Breast epithelium (tissue), 3 donors: ENCODE measurements around the gene HOXD1.

Experiments used
- CTCF ChIP-seq, 3 donors: fragments of 450-650 bp; IDR thresholded peaks; one replicate each; pipeline ENCODE4 v1.5.1; 2016 to 2017; ENCODE audit warnings: antibody characterized with exemption in 3 of 3, mild to moderate bottlenecking in 3 of 3, moderate library complexity in 3 of 3
- POLR2A ChIP-seq: fragments of 450-650 bp; IDR thresholded peaks from one replicate; pipeline ENCODE4 v1.6.1; 2016; ENCODE audit warnings: antibody characterized with exemption, mild to moderate bottlenecking, moderate library complexity
- POLR2AphosphoS5 ChIP-seq, 3 donors: sonication (generic); formaldehyde crosslinking; IDR thresholded peaks; one replicate each; pipeline ENCODE4 v1.6.1; 2017; ENCODE audit warnings: antibody characterized with exemption in 3 of 3

- TF ChIP-seq CTCF (IDR thresholded peaks at IDR 0.05) (no peak), POLR2A (no peak), POLR2AphosphoS5 (IDR thresholded peaks at IDR 0.05) (no peak)
Observed at GRCh38 chr2:176192351-176192750, 3.9 kb downstream of the HOXD1 start.
